GM18502 (cell line): ENCODE data around the gene TRMT44.

ENCODE experiments used
- ATAC-seq: cut with Tn5 transposase; IDR thresholded peaks from one replicate; pipeline ENCODE4 v1.9.1; 2021; ENCODE audit warnings: mild to moderate bottlenecking; ENCODE audit not compliant: unreplicated experiment, poor library complexity

TRMT44 gene

GRCh38 chr4:8428288-8429097 lies 12.1 kb upstream of the TRMT44 start:
- ATAC-seq: peak; percentile 92

- ATAC-seq: no peak
These were observed 9.0 kb upstream of the TRMT44 start for GRCh38 chr4:8431553-8431952.

DNA sequence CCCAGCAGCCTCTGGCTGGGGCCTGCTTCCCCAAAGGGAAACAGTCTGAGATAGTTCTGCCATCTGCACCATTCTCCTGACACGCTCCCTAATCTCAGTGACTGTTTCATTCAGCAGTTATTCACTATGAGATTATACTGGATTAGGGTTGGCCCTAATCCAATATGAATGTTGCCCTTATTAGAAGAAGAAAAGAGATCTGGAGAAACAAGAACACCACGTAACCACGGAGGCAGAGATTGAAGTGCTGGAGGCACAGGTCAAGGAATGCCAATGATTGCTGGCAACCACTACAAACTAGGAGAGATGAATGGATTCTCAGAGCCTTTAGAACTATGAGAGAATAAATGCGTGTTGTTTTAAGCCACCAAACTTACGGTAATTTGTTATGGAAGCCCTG lies 7.4 kb upstream of the TRMT44 start:
- ATAC-seq: no peak

DNA sequence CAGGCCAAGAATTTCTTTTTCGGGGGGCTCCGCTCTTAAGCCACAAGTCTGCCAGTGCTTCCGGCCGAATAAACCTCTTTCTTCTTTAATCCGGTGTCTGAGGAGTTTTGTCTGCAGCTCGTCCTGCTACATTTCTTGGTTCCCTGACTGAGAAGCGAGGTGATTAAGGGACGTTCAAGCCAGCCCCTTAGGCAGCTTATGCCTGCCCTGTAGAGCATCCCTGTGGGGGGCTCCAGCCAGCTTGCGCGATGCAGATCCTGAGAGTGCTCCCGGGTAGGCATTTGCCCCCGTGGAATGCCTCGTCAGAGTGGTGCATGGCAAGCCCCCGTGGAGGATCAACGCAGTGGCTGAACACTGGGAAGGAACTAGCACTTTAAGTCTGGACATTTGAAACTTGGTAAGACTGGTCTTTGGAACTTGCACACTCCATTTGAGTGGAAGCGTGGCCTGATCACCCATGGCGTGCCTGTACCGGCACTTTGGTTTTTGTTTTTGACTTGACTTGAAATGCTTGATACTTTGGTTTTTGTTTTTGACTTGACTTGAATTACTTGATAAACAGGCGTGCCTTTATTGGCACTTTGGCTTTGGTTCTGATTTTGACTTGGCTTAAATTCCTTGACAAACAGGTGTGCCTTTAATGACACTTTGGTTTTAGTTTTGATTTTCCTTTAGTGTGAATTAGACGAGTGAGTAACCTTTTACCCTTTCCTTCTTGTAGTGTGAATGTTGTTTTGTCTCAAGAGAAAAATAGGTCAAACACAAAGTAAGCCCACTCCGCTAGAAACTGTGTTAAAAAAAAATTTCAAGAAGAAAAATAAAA lies 6.1 kb upstream of the TRMT44 start:
- no peak for ATAC-seq

DNA sequence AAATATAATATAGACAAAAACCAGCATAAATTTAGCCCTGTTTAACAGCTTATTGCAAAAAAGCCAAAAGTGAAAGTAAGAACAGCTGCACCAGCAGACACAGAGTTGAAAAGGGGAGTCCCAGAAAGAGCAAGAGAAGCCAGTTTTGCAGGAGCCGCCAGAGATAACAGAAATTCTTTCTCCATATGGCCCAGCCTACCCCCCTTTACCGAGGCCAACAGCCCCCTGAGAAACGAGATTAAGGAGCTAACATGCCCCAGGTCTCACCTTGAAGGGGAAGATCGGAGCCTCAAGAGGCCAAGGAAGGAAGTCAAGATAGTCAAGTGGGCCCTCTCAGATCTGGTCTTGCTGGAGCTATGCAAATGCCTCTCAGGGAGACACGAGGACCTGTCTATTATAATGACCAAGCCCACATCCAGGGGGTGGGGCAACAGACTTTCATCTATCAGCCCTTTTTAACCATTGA lies 4.9 kb upstream of the TRMT44 start:
- ATAC-seq: peak; percentile 67

- no peak for ATAC-seq
These were observed 3.3 kb upstream of the TRMT44 start for GRCh38 chr4:8437281-8437680.

GRCh38 chr4:8438743-8439142 lies 1.8 kb upstream of the TRMT44 start:
- ATAC-seq: no peak

GRCh38 chr4:8439168-8439567 lies 1.4 kb upstream of the TRMT44 start:
- no peak for ATAC-seq

GRCh38 chr4:8439914-8440491 lies 574 bp upstream of the TRMT44 start:
- ATAC-seq: peak; percentile 33

GRCh38 chr4:8441499-8442091 lies 1.0 kb downstream of the TRMT44 start:
- ATAC-seq: no peak

- no peak for ATAC-seq
These were observed 2.2 kb downstream of the TRMT44 start for GRCh38 chr4:8442596-8443358.

GRCh38 chr4:8443801-8444200 lies 3.2 kb downstream of the TRMT44 start:
- ATAC-seq: no peak

DNA sequence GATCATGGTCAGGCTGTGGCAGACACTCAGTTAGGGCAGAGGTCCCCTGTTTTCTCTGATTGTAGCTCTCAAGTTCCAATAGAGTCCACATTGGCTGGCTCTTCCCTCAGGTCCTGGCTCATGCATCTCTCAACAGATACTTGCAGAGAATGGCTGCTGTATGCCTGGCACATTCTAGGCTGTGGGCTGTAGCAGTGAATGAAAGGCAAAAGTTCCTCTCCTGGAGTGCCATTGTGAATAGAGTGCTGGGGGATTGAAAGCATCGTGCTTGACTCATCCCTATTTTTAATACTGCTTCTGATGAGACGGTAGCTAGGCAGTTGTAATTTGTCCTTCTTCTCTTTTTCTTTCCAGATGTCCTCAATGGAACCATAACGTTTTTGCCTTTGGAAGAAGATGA lies 5.5 kb downstream of the TRMT44 start:
- no peak for ATAC-seq

- ATAC-seq: no peak
These were observed 11.0 kb downstream of the TRMT44 start for GRCh38 chr4:8451440-8452182.

- ATAC-seq: no peak
These were observed 13.4 kb downstream of the TRMT44 start for GRCh38 chr4:8453957-8454356.

DNA sequence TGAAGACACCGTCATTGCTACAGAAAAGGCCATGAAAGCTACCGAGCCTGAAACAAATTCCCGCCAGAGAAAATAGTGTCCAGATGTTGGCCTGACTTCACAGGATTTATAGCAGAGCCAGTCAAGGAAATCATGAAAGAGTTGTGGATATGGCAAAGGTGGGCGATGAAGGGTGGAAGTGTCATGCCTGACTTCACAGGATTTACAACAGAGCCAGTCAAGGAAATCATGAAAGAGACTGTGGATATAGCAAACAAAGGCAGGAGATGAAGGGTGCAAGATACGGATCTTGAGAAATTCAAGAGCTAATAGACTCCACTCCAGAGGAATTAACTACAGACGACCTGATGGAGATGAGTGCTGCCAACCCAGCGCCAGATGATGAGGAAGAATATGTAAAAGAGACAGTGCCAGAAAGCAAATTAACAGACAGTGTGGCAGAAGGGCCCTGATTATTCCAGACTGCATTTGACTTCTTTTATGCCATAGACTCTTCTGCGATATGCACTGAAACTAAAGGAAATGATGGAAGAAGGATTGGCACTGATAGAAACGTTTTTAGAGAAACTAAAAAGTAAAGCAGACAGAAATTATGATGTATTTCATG lies 17.2 kb downstream of the TRMT44 start:
- ATAC-seq: no peak

DNA sequence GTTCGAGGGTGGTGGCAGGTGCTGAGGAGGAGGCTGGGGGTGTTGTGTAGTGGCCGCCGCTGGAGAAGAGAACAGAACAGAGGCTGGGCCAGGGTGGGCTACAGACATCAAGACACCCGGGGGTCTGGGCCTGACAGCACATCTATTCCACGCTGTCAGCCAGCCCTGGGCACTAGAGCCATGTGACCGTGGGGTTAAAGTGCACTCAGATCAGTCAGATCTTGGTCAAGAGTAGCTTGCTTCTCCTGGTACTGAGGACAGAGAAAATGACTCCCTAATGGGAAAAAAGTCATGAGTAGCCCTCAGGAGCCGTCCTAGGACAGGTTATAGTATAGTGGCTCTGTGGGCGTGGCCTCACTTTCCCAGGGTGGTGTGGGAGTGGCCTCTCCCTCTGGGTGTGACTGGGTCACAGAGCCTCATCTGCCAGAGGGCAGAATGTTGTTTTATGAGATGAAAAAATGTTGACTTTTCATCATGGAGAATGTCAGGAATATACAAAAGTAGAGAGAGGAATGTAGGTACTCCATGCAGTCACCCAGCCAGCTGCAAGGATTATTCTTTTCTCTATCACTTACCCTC lies 19.4 kb downstream of the TRMT44 start:
- no peak for ATAC-seq

DNA sequence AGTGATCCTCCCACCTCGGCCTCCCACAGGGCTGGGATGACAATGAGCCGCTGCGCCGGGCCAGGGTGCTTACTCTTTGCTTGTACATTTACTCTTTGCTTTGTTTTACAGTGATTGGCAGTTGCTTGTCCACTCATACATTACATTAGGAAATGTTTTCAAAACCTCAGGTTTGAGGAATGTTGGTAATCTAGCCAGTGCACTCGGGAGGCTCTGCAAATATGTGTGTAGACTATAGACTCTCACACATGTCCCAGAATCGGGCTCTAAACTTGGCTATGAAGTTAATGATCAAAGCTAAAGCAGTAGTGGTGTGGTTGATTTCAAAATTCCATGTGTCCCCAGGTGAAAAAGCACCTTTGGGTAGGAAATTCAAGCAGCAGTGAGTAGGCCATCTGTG lies 20.5 kb downstream of the TRMT44 start:
- ATAC-seq: no peak

DNA sequence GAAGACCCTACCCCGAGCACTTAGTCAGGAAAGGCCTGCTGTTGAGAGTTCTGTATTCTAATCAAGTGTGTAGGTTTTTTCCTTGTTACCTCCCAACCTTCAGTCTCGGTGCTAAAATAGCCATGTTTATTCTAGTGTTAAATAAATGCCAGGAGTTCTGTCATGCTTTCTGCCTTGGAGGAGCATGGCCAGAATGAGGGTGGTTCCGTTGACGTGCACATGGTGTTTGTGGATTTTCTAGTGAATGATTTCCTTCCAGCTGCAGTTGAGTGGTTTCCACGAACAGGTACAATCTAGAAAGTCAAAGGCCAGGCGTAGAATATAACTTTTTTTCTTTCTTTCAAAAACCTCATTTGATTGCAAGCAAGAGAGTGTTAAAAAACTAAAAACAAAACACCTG lies 21.0 kb downstream of the TRMT44 start:
- no peak for ATAC-seq
